Stimulated activated CD4-positive, alpha-beta T cell treated with anti-CD3 and anti-CD28 coated beads, TNF-alpha, amount 100 ng/mL, for 4 hours (primary cell): ENCODE data around the gene PRKAG2.
"Not testable (repeated sequence)": the region's sequence is repeated elsewhere in the genome, so short reads cannot be mapped to it uniquely, and the experiment has no call there.

Experiments
- DNase-seq, 3 experiments: peaks; one replicate each; pipeline ENCODE4 v3.0.0-alpha.2; 2020; ENCODE audit warnings: low read depth in 3 of 3

The PRKAG2 gene

DNA sequence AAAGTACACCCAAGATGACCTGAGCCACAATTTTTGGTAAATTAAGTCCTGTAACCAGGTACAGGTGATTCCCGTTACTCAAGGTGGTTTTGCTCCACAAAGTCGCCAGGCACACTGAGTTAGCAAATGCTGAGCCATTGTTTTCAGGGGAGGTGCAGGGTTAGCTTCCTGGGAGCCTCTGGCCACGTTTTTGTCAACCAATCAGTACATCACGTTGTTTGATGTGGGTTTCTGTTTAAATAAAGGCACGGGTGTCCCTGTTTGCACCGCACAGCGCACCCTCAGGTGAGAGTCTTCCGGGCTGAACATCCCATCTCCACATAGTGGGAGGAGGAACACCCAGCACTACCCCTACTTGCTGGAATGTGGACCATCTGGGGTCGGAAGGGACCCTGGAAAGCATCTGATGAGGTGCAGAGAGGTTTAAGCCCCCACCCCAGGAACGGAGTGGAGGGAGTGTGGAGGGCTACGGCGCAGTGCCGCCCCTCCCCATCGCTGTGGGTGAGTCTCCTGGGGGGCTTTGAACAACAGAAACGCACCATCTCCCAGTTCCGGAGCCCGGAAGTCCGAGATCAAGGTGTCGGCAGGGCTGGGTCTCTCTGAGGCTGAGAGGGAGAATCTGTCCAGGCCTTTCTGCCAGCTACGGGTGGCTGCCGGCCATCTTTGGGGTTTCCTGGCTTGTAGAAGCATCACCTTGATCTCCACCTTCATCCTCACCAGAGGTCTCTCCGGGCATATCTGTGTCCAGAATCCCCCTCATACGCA lies 42.5 kb downstream of the PRKAG2 start:
- DNase-seq = no peak

DNA sequence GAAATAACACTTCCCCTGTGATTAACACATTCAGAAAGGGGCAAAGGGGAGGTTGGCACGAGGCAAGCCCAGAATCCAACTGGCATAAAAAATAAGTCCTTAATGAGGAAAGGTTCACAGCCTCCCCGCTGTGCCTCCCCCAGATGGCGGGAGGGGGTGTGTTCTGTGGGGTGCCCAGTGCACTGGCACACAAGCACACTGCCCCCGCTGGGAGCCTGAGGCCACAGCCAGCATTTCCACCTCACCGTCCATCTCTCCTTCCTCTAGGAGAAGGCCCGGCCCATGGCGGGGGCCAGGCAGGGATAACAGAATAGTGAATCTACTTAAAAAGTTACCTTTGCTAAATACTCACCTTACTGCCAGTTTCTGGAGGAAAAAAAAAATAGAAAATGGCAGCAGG lies 43.2 kb downstream of the PRKAG2 start:
- DNase-seq = no peak

DNA sequence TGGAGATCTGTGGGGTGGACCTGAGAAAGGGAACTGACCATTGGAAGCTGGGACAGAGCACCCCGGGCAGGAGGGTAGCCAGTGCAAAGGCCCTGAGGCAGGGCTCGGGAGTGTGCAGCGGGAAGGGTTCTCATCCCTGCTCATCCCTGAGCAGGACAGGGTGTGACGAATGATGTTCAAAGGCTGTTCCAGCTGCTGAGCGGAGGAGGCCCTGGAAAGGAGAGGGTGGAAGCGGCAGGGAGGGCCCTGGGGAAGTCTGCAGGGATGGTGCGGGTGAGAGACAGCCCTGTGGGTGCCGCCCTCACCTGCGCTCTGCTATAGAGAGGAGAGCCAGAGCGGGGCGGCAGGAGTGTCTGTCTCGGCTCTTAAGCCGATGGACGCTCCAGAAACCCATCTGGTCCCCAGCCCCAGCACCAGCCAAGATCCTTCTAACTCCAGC lies 43.7 kb downstream of the PRKAG2 start:
- no peak for DNase-seq

DNA sequence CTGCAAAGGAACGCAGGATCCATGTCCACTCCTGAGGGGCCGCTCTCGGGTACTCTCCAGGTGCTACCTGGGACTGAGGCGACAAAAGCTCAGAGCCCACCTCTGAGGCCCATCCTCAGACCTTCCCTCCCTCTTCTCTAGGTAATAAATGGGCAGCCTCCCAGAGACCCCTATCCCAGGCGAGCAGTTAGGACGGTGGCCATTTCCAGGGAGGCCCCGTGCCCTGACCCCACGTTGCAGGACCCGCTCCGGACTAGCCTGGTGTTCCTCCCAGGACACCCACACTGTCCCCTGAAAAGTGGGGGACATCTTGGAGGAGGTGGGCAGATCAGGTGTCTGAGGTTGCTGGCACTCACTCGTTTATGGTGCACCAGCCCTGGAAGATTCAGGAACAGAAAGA lies 44.3 kb downstream of the PRKAG2 start:
- no peak for DNase-seq

DNA sequence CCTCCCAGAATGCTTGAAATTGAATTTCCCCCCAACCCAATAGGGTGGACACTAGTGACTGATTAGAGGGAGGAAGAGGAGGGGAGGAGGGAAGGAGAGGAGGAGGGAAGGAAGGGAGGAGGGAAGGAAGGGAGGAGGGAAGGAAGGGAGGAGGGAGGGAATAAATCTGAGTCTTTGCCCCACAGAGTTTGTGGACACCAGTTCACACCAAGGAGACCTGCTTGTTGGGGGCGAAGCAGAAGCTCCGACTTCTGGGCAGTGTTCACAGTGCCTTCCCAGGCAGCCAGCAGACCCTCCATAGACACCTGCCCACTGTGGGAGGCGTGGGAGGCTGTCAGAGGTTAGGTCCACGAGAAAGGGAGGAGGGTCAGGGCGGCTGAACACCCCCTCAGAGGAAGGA lies 44.8 kb downstream of the PRKAG2 start:
- no peak for DNase-seq

DNA sequence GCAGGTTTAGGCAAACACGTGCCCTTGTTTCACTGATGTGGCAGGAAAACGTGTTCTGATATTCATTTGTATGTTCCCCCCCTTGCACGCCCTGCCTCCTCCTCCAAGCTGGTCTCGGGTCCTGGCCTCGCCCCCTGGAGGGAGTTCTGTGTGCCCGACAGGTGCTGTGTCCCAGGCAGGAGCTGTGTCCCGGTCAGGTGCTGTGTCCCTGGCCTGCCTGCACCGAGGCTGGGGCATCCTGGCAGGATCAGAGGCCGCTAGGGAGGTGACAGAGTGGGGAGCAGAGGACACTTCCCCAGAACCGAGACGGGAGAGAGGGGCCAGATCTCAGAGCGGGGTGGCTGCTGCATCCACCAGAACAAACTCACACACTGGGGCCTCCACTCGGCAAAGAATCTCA lies 45.3 kb downstream of the PRKAG2 start:
- DNase-seq = no peak

DNA sequence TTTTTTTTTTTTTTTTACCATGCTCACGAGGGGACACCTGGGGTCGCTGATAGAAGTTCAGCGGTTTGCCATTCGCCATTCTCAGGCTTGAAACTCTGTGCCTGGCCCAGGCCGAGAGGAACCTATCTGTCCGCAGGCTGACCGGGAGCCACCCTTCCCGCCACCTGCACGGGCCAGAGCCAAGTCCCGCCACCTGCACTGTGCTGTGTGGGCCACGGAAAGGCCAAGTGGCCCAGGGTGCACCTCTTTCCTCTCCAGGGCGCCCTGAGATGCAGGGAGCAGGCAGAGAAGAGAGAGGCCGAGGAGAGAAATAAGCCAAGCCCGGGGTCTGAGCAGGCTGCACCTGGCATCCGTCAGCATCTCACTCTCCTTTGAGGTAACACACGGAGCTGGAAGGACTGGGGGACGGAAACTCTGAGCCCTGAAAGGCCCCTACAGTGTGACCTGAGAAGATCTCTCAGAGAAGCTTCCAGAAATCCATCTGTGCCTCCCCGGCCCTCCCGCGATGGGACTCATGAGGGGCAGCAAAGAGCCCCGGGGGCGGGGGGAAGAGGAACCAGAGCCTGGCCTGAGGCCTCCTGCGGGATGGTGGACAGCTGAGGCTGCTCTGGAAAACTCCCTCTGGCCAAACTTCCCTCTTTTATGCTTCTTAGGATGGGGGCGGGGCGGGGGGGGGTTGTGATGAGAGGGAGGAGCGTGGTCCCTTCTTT lies 46.6 kb downstream of the PRKAG2 start:
- DNase-seq = no peak

DNA sequence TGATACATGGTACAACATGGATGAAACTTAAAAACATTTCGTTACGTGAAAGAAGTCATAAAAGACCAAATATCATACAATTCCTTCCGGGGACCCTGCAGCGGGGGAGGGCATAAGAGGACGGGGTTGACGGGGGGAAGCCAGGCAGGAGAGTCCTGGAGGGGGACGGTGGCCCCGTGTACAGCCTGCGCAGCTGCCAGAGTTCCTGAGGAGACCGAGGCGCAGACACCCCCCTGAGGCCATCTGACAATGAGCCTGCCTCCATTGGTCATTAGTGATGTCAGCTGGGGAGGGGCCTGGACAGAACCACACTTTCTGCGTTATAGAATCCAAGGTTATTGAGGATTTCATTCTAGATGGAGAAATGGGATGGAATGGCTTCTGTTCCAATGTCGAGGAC lies 47.2 kb downstream of the PRKAG2 start:
- DNase-seq = no peak

DNA sequence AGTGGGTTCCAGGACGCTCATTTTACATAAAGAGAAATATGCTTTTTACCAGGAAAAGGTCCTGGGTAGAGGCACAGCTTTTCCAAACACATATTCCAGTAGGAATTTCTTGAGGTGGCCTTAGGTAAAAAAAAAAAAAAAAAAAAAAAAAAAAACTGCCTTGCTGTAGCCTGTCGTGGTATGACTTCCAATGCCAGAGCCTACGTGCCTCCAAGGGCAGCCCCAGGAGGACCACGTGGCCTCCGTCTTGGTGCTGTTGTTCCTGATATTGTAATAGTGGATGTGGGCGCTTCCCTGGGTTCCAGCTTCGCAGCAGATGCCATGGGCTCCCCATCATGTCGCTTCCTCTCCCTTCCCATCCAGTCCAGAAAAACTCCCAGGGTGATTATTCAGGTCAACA lies 49.3 kb downstream of the PRKAG2 start:
- no peak for DNase-seq

DNA sequence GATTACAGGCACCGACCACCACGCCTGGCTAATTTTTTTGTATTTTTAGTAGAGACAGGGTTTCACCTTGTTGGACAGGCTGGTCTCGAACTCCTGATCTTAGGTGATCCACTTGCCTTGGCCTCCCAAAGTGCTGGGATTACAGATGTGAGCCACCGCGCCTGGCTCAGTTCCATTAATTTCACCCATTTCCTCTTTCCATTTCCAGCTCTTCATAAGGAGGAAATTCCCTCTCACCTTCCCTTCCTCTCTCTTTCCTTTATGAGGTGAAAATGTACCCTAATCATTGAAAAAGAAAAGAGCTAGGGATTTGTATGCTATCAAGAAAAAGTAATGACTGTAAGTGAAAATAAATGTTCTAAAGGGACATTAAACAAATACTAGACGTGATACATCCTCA lies 50.6 kb downstream of the PRKAG2 start:
- not testable (repeated sequence) for DNase-seq

DNA sequence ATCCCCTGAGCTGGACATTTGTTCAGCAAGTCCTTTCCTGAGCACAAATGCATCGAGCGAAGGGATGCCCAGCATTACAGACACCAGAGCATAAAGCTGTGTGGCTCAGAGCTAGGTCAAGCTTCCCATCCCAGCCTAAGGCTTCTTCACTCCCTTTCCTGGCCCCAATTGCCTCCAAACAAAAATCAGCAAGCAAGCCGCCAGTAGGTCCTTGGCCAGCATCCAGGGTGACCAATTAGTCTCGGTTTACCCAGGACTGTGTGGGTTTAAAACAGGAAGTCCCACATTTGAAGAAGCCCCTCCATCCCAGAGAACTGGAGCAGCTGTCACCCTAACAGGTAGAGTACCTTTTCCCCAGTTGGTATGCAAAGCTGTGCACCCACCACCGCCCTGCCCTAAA lies 51.2 kb downstream of the PRKAG2 start:
- no peak for DNase-seq

DNA sequence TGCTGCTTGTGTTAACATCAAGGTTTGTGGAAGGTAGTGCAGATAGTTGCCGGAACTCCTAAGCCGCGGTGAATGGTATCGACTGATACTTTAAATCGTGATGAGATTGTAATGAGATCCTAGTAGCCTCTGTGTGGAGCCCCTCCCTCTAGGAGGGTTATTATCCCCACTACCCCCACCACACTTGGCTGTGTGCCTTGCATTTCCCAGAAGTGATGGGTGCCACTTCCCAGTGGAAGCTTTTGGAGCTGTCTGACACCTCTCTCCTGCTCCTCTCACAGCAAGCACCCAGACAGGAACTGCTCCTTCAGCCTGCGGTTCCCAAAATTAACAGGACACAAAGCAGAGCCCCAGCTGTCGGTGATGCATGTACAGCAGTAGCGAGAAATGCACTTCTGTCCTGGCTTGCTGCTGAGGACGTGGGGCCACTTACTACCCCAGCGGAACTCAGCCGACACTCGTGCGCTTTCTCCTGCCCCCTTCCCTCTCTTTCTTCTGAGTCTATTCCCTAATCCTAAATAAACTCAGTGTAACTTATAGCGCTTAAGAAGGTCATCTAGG lies 52.5 kb downstream of the PRKAG2 start:
- no peak for DNase-seq

DNA sequence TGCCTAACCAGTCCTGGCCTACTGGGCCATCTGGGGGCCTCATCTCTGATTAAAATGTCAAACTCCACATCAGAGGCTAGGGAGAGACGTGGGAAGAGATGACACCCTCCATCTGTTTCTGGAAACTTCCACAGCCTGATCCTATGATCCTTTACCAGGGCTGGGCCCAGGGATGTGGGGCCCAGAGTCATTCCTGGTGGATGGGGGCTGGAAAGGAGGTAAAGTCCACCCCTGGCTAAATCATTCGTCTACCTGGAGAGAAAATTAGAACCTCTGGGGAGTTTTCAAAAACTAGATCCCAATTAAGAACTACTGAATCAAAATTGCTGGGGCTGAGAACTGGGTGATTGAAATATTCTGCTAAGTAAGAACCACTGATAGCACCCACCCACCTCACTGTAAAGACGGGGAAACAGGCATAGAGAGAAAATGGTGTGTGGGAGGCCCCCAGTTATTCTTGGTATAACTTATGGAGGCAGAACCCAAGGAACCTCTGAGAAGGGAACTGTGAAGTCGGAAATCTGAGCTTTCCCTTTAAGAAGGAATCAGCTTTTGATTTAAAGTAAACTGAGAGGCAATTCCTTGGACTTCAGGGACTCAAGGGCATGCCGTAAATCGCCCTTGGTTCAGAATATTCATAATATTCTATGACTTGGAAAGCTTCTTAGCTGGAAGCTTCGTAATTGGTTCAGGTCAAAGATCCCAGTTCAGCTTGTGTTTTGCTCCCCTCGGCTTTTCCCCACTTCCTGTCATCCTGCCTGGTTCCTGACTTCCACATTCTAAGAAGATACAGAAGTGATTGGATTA lies 53.1 kb downstream of the PRKAG2 start:
- DNase-seq = no peak

DNA sequence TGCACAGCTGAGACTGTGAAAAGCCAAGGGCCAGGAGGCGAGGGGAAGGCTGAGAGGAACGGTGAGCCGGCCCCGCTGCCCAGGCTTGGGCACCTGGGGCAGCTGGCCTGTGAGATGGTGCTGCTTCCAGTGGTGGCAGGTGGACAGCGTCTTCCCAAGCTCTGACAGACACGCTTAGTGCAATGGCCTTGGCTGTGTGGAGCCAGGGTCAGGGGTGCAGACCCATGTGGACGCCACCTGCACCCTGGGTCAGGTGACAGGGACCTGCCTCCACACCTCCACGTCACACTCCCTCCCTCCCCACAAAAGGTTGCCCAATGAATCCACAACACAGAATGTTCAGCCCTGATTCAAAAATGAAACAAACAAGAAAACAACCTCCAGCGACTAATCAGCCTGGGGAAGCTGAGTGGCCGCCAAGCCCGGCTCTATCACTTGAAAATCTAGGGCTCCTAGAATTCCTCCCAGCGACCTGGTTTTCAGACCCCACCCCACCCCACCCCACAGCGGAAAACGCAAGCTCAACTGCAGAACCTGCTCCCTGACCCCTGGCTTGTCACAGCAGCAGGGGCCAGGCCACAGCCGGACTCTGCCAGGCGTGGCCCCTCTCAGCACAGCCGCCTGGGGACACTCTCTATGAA lies 54.3 kb downstream of the PRKAG2 start:
- DNase-seq = no peak

DNA sequence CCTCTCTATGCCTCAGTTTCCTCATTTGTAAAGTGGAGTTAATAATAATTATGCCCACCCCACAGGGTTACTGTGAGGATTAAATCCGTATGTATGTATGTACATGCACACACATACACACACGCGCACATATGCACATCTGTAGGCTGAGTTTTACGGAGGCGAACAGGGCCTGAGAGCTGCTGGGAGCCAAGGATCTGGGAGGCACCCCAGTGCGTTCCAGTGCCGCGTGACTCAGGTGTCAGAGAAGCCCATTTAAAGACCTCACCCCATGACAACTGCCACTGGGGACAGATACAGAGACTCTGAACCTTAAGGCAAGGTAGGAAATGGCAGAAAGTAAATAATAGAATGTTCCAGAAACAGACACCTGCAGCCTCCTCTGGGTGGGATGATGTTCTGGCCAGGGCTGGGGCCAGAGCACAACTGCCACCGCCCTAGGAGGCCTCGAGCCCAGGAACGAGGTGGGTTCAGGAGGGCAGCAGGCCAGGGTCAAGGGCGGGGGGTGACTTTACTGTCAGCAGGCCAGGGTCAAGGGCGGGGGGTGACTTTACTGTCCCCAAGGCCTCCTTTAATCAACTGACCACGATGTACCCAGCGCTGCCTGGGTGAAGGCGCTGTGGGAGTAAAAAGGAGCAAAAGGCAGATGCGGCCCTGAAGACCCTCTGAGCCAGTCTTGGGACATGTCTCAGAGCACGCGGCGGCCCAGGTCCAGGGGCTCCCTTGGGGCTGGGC lies 54.9 kb downstream of the PRKAG2 start:
- no peak for DNase-seq

DNA sequence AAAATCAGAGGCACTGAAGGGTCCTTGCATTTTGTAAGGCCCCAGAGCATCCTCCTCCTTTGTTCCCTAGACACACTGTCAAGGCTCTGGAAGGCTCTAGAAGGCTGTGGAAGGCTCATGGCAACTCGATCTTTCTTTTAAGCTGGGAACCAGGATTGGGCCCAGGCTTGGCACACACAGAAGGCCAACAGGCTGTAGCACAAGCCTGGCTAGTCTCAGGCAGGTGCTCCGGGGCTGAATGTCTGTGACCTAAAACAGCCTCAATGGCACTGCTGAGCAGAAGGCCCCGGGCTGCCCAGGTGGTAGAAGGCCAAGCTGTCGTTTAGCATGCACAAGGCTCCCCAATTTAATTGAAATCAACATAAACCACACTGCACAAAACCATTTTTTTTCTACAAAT lies 55.7 kb downstream of the PRKAG2 start:
- DNase-seq = no peak

DNA sequence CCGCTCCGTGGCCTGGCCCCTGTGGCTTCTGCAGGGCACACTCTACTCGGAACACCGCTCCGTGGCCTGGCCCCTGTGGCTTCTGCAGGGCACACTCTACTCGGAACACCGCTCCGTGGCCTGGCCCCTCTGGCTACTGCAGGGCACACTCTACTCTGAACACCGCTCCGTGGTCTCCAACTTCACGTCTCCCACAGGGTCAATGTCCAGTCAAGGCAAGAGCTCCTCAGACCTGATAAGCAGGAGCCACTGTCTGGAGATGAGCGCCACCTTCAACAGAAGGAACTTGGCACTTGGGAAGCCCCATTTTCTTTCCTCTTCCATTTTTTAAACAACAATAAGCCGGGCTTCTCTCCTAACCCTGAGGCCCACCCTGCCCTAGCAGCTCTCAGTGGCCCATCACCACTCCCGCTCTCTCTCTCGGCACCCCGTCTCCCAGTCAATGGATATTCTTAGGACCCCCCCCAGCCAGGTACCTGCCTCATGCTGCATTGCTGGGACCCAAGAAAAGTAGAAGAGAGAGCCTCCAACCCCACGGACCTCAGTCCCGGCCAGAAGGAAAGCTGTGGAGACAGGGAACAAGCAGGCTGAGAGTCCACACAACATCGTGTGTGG lies 56.3 kb downstream of the PRKAG2 start:
- no peak for DNase-seq

DNA sequence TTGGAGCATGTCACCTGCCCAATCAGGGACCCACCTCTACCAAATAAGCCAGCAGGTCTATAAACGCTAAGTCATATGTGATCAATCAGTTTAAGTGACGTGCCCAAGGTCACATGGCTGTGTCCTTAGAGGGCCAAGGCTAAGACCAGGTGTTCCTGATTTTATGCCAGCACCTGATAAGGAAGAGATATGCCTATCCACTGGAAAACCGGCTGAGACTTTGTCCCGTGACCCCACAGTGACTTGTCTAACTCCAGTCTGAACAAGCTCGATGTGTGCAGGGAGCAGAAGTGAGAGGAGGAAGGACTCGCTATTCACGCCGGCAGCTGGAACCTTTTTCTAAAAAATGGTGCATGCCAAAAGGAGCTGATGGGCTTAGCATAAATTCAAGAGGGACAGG lies 57.0 kb downstream of the PRKAG2 start:
- no peak for DNase-seq

DNA sequence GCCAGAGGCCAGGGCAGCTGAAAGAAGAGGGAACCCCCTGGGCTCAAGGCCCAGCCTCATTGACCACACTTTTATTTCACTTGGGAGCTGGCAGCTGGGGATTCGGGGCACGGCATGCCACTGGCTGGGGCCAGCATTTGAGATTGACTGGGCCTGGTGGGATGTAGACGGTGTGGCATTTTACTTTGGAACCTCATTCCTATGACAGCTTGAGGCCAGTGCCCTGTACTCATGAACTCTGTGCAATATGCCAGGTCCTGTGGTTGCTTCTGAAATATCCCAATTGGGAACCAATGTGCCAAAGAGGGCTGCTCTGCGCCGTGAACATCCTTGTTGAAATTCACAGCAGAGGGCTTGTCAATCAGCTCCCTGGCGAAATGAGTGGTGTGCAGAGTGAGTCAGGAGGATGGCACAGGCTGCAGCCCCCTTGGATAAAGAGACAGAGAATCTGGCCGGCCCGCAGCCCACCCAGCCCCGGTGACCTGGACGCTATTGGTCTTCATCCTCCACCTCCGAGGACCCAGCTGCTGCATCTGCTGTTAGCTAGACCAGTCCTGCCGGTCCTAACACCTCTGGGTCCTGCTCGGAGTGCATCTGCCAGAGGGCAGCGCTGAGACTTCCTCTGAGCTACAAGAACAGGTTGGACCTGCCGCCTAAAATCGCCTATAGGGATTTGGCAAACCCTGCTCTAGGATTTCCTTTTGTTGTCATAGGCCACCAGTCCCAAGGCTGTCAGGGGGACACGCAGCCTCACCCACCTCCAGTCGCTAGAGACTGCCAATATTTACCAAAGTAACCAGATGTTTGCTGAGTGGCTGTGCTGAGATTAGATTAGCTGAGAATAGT lies 58.0 kb downstream of the PRKAG2 start:
- DNase-seq = no peak
